COLO668 (cell line): ENCODE measurements around the gene BPI.
"Not testable (repeated sequence)": the region's sequence is repeated elsewhere in the genome, so short reads cannot be mapped to it uniquely, and the experiment has no call there.

Experiments
- DNase-seq: peaks from one replicate; lab custom pipeline; 2025; ENCODE audit not compliant: unreplicated experiment; lab: John Stamatoyannopoulos, UW

Gene BPI

GRCh38 chr20:38331814-38332213, 27.9 kb downstream of the BPI start:
- DNase-seq: no peak

- DNase-seq: no peak
Observed at GRCh38 chr20:38334016-38334415, 30.1 kb downstream of the BPI start.

- DNase-seq: no peak
Observed at GRCh38 chr20:38336726-38337125, 32.8 kb downstream of the BPI start.

- peak; percentile 52 for DNase-seq
Observed at GRCh38 chr20:38337561-38338140, 33.7 kb downstream of the BPI start.

- DNase-seq: no peak
Observed at GRCh38 chr20:38338849-38339520, 35.0 kb downstream of the BPI start.

- DNase-seq: not testable (repeated sequence)
Observed at GRCh38 chr20:38339521-38339896, 35.6 kb downstream of the BPI start.

- no peak for DNase-seq
Observed at GRCh38 chr20:38339997-38340396, 36.0 kb downstream of the BPI start.

- DNase-seq: no peak
Observed at GRCh38 chr20:38340693-38341092, 36.7 kb downstream of the BPI start.

GRCh38 chr20:38342216-38342615, 38.3 kb downstream of the BPI start:
- DNase-seq: no peak

- no peak for DNase-seq
Observed at GRCh38 chr20:38342713-38343310, 38.9 kb downstream of the BPI start.

GRCh38 chr20:38343311-38344106, 39.6 kb downstream of the BPI start:
- peak; percentile 27 for DNase-seq

- no peak for DNase-seq
Observed at GRCh38 chr20:38344107-38344701, 40.2 kb downstream of the BPI start.

GRCh38 chr20:38345643-38346042, 41.7 kb downstream of the BPI start:
- no peak for DNase-seq

- DNase-seq: no peak
Observed at GRCh38 chr20:38346247-38346651, 42.3 kb downstream of the BPI start, which contains the start of gene LBP. Gene LBP (plus strand): TSS chr20:38346482. CDS start chr20:38346517, 35 bp downstream.

GRCh38 chr20:38346741-38347140, 42.8 kb downstream of the BPI start:
- DNase-seq: no peak

GRCh38 chr20:38349856-38350255, 45.9 kb downstream of the BPI start:
- DNase-seq: no peak

GRCh38 chr20:38350879-38351775, 47.2 kb downstream of the BPI start:
- DNase-seq: no peak

- no peak for DNase-seq
Observed at GRCh38 chr20:38353316-38353715, 49.4 kb downstream of the BPI start.

- DNase-seq: no peak
Observed at GRCh38 chr20:38354227-38354626, 50.3 kb downstream of the BPI start.
